SK-N-SH (cell line): ENCODE measurements around the gene KRT84. TPM values are rescaled to one million over a fixed set of nuclear protein-coding genes. Genes with fewer than 3 reads are reported as not detected.

ENCODE experiments used
- CTCF ChIA-PET: fragments of 300-600, 350-600 bp; formaldehyde crosslinking; extraction: SDS; loops from one replicate; lab custom pipeline; 2021; lab: Yijun Ruan, JAX
- POLR2A ChIA-PET: fragments of 350-600 bp; sonication (Branson Sonifier 250); formaldehyde crosslinking; extraction: SDS; loops from one replicate; lab custom pipeline; 2020; ENCODE audit warnings: antibody characterized with exemption, inconsistent platforms; lab: Yijun Ruan, JAX
- DNase-seq: peaks from one replicate; pipeline ENCODE4 v3.0.0; 2012
- H2AFZ ChIP-seq: fragments of 200-600 bp; sonication (generic); 2 replicates; pipeline ENCODE4 v1.8.1; 2016; ENCODE audit warnings: antibody characterized with exemption, mild to moderate bottlenecking, low read depth
- H3F3A ChIP-seq: fragments of 200-600 bp; sonication (generic); replicated peaks from 2 replicates; pipeline ENCODE3; 2016; ENCODE audit warnings: antibody characterized with exemption, mild to moderate bottlenecking; ENCODE audit not compliant: insufficient read depth
- H3K27ac ChIP-seq, 2 experiments: fragments of 200-500 bp in 1 of 2; fragments of 200-600 bp in 1 of 2; sonication (Bioruptor generic) in 1 of 2; sonication (generic), shearing (Covaris generic) in 1 of 2; 2 replicates each; pipeline versions ENCODE4 v1.5.1 to v1.6.1; 2014 to 2016; ENCODE audit warnings: low read depth in 2 of 2, inconsistent platforms in 1 of 2, low read length in 1 of 2, mild to moderate bottlenecking in 1 of 2, mixed read lengths in 1 of 2
- H3K27me3 ChIP-seq: fragments of 200-600 bp; sonication (generic), shearing (Covaris generic); 2 replicates; pipeline ENCODE4 v1.6.1; 2016; ENCODE audit warnings: mixed run types; ENCODE audit not compliant: insufficient read depth
- H3K36me3 ChIP-seq, 2 experiments: fragments of 200-500 bp in 1 of 2; fragments of 200-600 bp in 1 of 2; sonication (Bioruptor generic) in 1 of 2; sonication (generic) in 1 of 2; replicated peaks in 1 of 2; 2 replicates each; pipeline versions ENCODE3 to v1.5.1; 2014 to 2016; ENCODE audit warnings: low read length in 1 of 2, mild to moderate bottlenecking in 1 of 2; ENCODE audit not compliant: insufficient read depth in 2 of 2, control insufficient read depth in 1 of 2
- H3K4me1 ChIP-seq, 2 experiments: fragments of 200-500 bp in 1 of 2; fragments of 200-600 bp in 1 of 2; sonication (Bioruptor generic) in 1 of 2; sonication (generic), shearing (Covaris generic) in 1 of 2; 2 replicates each; pipeline versions ENCODE4 v1.5.1 to v1.6.1; 2014 to 2016; ENCODE audit warnings: low read depth in 1 of 2, low read length in 1 of 2, mixed run types in 1 of 2; ENCODE audit not compliant: insufficient read depth in 2 of 2, control insufficient read depth in 1 of 2
- H3K4me2 ChIP-seq: fragments of 200-600 bp; sonication (generic), shearing (Covaris generic); 2 replicates; pipeline ENCODE4 v1.6.1; 2017; ENCODE audit warnings: mixed run types
- H3K4me3 ChIP-seq, 2 experiments: fragments of 200-500 bp in 1 of 2; fragments of 200-600 bp in 1 of 2; sonication (Bioruptor generic) in 1 of 2; sonication (generic), shearing (Covaris generic) in 1 of 2; 2 replicates each; pipeline versions ENCODE4 v1.5.1 to v1.8.1; 2014 to 2016; ENCODE audit warnings: low read depth in 2 of 2, inconsistent platforms in 1 of 2, low read length in 1 of 2, mild to moderate bottlenecking in 1 of 2, mixed read lengths in 1 of 2, moderate library complexity in 1 of 2
- H3K79me2 ChIP-seq: fragments of 200-600 bp; sonication (generic); 2 replicates; pipeline ENCODE4 v1.8.1; 2017; ENCODE audit warnings: mild to moderate bottlenecking; ENCODE audit not compliant: insufficient read depth
- H3K9ac ChIP-seq: fragments of 200-600 bp; sonication (generic); 2 replicates; pipeline ENCODE4 v1.6.1; 2017; ENCODE audit warnings: mixed run types
- H3K9me2 ChIP-seq: fragments of 200-600 bp; sonication (generic); 2 replicates; pipeline ENCODE4 v1.6.1; 2017; ENCODE audit warnings: mixed run types
- H3K9me3 ChIP-seq: fragments of 200-600 bp; sonication (generic); 2 replicates; pipeline ENCODE4 v1.6.1; 2017; ENCODE audit warnings: mixed run types, mild to moderate bottlenecking, moderate library complexity
- H4K20me1 ChIP-seq: fragments of 200-600 bp; sonication (generic); 2 replicates; pipeline ENCODE4 v1.6.1; 2017; ENCODE audit warnings: mild to moderate bottlenecking, mixed run types; ENCODE audit not compliant: insufficient read depth
- CTCF ChIP-seq: fragments of 200-600 bp; sonication (generic); IDR thresholded peaks from 2 replicates; pipeline ENCODE4 v1.6.1; 2017; ENCODE audit warnings: antibody characterized with exemption, mild to moderate bottlenecking, moderate library complexity
- EP300 ChIP-seq, 2 experiments: IDR thresholded peaks; 2 replicates each; pipeline versions ENCODE4 v1.4.0 to v1.6.1; 2012; ENCODE audit warnings: borderline replicate concordance in 1 of 2, low read depth in 1 of 2, low read length in 1 of 2
- FOXM1 ChIP-seq: IDR thresholded peaks from 2 replicates; pipeline ENCODE4 v1.4.0; 2012; ENCODE audit warnings: low read depth, mild to moderate bottlenecking
- GATA2 ChIP-seq: sonication (generic); formaldehyde crosslinking; IDR thresholded peaks from 2 replicates; pipeline ENCODE4 v1.5.0; 2020; ENCODE audit warnings: mild to moderate bottlenecking, missing genetic modification reagents
- NFIC ChIP-seq: IDR thresholded peaks from 2 replicates; pipeline ENCODE4 v1.4.0; 2012; ENCODE audit warnings: borderline replicate concordance
- PBX3 ChIP-seq: IDR thresholded peaks from 2 replicates; pipeline ENCODE4; 2012
- REST ChIP-seq: IDR thresholded peaks from 2 replicates; pipeline ENCODE4 v1.6.1; 2012; ENCODE audit warnings: mild to moderate bottlenecking, low read depth, low read length, moderate library complexity
- SMC3 ChIP-seq: IDR thresholded peaks from 2 replicates; pipeline ENCODE4 v1.6.1; 2012; ENCODE audit warnings: low read depth, low read length, improper control_type of control experiment
- TAF1 ChIP-seq: IDR thresholded peaks from 2 replicates; pipeline ENCODE4 v1.6.1; 2012; ENCODE audit warnings: low read depth, mild to moderate bottlenecking, low read length, moderate library complexity, borderline replicate concordance
- ZBTB33 ChIP-seq: IDR thresholded peaks from 2 replicates; pipeline ENCODE4 v1.4.0; 2012; ENCODE audit warnings: low read depth, borderline replicate concordance
- WGBS: methylation state at CpG from one replicate; pipeline ENCODE4 v1.1.6; 2017; ENCODE audit warnings: low lambda C conversion rate; 5-methylcytosine and 5-hydroxymethylcytosine counted together
- polyA plus RNA-seq, 3 experiments: library from polyadenylated mRNA; depleted of rRNA; stranded (reverse); fragments of >200 nt; gene quantifications; 2 replicates each; pipeline ENCODE4 v1.2.3, GENCODE V29; 2012

KRT84 gene
- polyA plus RNA-seq, 1 of the 3 experiments (the other 2 are of a cell fraction) = not detected

GRCh38 chr12:52427083-52427482 is 41.6 kb upstream of the KRT84 start (continued):
- no peak for TF ChIP-seq REST

GRCh38 chr12:52426034-52426433 is 40.6 kb upstream of the KRT84 start:
- Histone ChIP-seq H3K36me3 (no peaks in the 10 kb centered on the region), H3K4me2 (no peak overlapping the region), H3K9ac (no peak overlapping the region), H3K4me3 (no peak overlapping the region), H3K27ac (no peak overlapping the region), H3K4me1 (no peaks in the 10 kb centered on the region), H3K27me3 (peaks cover 49% of the 10 kb centered on the region; the same call in 1 of the 2 replicates), H4K20me1 (no peaks in the 10 kb centered on the region), H3F3A (no peaks in the 10 kb centered on the region), H3K79me2 (no peaks in the 10 kb centered on the region), H2AFZ (no peak overlapping the region), H3K9me3 (no peaks in the 10 kb centered on the region), H3K9me2 (no peaks in the 10 kb centered on the region)
- DNase-seq = no peak
- ChIA-PET CTCF (no interaction called here), POLR2A (interaction anchor here (0.6 kb wide), 1 partner anchor 12 kb away, joined by 3 read pairs; no protein-coding TSS in a partner anchor)
- WGBS = 37% methylated on average over 2 of the region's 2 CpGs
- TF ChIP-seq TAF1 = no peak
- TF ChIP-seq FOXM1 = no peak
- TF ChIP-seq EP300 (IDR thresholded peaks at IDR 0.05; ENCODE audit: borderline replicate concordance in 1 of 2, low read depth in 1 of 2, low read length in 1 of 2) = no peak
- no peak for TF ChIP-seq CTCF
- no peak for TF ChIP-seq SMC3
- no peak for TF ChIP-seq NFIC
- TF ChIP-seq ZBTB33 = no peak
- TF ChIP-seq PBX3 = no peak
- TF ChIP-seq GATA2 (CRISPR knock-in tag) = no peak
